Panc1 (cell line): Measurements from ENCODE around the gene MAGI1. TPM values are rescaled to one million over a fixed set of nuclear protein-coding genes. Genes with fewer than 3 reads are reported as not detected.
A peak's percentile ranks its signal among the peaks of the same experiment; 100 is the strongest.

Experiments used
- ATAC-seq: fragments of 200-7000 bp; cut with Tn5 transposase; 2 replicates; pipeline ENCODE4 v1.9.1; 2020; ENCODE audit warnings: mild to moderate bottlenecking, moderate library complexity
- BruUV-seq: library from RNA; stranded (reverse); fragments of 400-500 nt; replicated peaks from 2 replicates; lab custom pipeline; 2021; lab: Mats Ljungman, UMichigan
- CTCF ChIA-PET: fragments of 300-600 bp; sonication (Branson Sonifier 250); formaldehyde crosslinking; loops from one replicate; lab custom pipeline; 2022; ENCODE audit warnings: antibody characterized with exemption; lab: Charles Lee
- POLR2A ChIA-PET: fragments of 300-600 bp; sonication (Branson Sonifier 250); formaldehyde crosslinking; loops from one replicate; lab custom pipeline; 2022; ENCODE audit warnings: antibody characterized with exemption; lab: Charles Lee
- DNase-seq: peaks from one replicate; pipeline ENCODE4 v3.0.0-alpha.2; 2010; ENCODE audit warnings: low read depth, low spot score
- H3K27ac ChIP-seq: 2 replicates; pipeline ENCODE4 v1.5.1; 2011; ENCODE audit warnings: mild to moderate bottlenecking, low read length, inconsistent platforms
- H3K27me3 ChIP-seq: fragments of 200-500 bp; sonication (Bioruptor generic); 2 replicates; pipeline ENCODE4 v1.6.0; 2014; ENCODE audit warnings: low read length, inconsistent platforms; ENCODE audit not compliant: control insufficient read depth, insufficient read depth
- H3K36me3 ChIP-seq: fragments of 200-500 bp; sonication (Bioruptor generic); 2 replicates; pipeline ENCODE4 v1.5.1; 2014; ENCODE audit warnings: inconsistent platforms, mild to moderate bottlenecking, low read length, moderate library complexity; ENCODE audit not compliant: control insufficient read depth, insufficient read depth
- H3K4me1 ChIP-seq: 2 replicates; pipeline ENCODE4 v1.5.1; 2011; ENCODE audit warnings: inconsistent platforms, mild to moderate bottlenecking, low read length, moderate library complexity; ENCODE audit not compliant: control insufficient read depth, insufficient read depth
- H3K4me3 ChIP-seq, 2 experiments: 2 replicates each; pipeline ENCODE4 v1.5.1; 2011 to 2012; ENCODE audit warnings: low read depth in 2 of 2, low read length in 2 of 2, mild to moderate bottlenecking in 2 of 2, inconsistent platforms in 1 of 2, moderate library complexity in 1 of 2
- H3K9me3 ChIP-seq: fragments of 200-500 bp; sonication (Bioruptor generic); 2 replicates; pipeline ENCODE4 v1.5.1; 2014; ENCODE audit warnings: low read depth, mild to moderate bottlenecking, inconsistent platforms, low read length, moderate library complexity; ENCODE audit not compliant: control insufficient read depth, insufficient read depth
- POLR2AphosphoS5 ChIP-seq: IDR thresholded peaks from 2 replicates; pipeline ENCODE4 v1.6.1; 2012; ENCODE audit warnings: mild to moderate bottlenecking, low read depth, low read length, moderate library complexity
- SIN3A ChIP-seq: IDR thresholded peaks from 2 replicates; pipeline ENCODE4 v1.6.1; 2012; ENCODE audit warnings: low read depth, mild to moderate bottlenecking, low read length, moderate library complexity, borderline replicate concordance; ENCODE audit not compliant: insufficient read depth
- TCF7L2 ChIP-seq: IDR thresholded peaks from 2 replicates; pipeline ENCODE4 v1.6.1; 2011; ENCODE audit warnings: mild to moderate bottlenecking, low read depth, low read length, inconsistent platforms
- in situ Hi-C: cut with HindIII; loops from 2 replicates; pipeline ENCODE4 v1.10.0; 2016; ENCODE audit warnings: low sequenced_read_pairs, low pct_unique_long_range_greater_than_20kb
- intact Hi-C: fragments of 100-400 bp; cut with micrococcal nuclease; formaldehyde crosslinking; loops from one replicate; pipeline ENCODE4 v1.10.0; 2022; ENCODE audit not compliant: unreplicated experiment
- total RNA-seq: library from RNA; stranded (reverse); gene quantifications from one replicate; pipeline ENCODE4 v1.2.1, GENCODE V29; 2021; ENCODE audit not compliant: unreplicated experiment
- TF ChIP-seq, protein P1 (sequence below), 2 experiments: IDR thresholded peaks; 2 replicates each; pipeline ENCODE4 v1.6.1; 2011 to 2012; ENCODE audit warnings: low read depth in 2 of 2, control low read depth in 1 of 2, low read length in 1 of 2, mild to moderate bottlenecking in 1 of 2, moderate library complexity in 1 of 2; ENCODE audit not compliant: insufficient read depth in 1 of 2
- TF ChIP-seq, protein P2 (sequence below): fragments of 450-650 bp; IDR thresholded peaks from 2 replicates; pipeline ENCODE4 v1.5.1; 2017; ENCODE audit warnings: mild to moderate bottlenecking

MAGI1 gene
- total RNA-seq, 1 experiment from 2014 or later: 9.5 TPM

DNA sequence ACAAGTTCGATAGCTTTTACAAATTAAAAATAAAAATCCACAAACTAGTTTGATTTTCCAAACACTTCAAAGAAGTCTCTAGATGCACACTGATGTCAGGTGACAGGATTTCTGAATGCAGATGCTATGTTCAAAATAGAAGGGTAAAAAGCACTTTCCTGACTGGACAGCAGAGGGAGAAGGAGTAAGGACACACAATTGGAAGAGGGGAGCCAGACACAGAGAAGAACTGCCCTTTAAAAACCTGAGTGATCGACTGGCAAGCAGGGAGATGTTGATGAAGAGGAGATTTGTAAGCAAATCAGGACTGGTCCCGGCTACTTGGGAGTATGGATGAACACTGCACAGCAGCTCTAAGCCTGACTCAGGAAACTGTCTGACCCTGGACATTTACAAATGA lies 612.8 kb downstream of the MAGI1 start:
- no peak overlapping the region for H3K4me3 ChIP-seq
- H3K9me3 ChIP-seq: no peaks in the 10 kb centered on the region
- H3K36me3 ChIP-seq: no peaks in the 10 kb centered on the region
- intact Hi-C loops (no loop called here), in situ Hi-C loops (no loop called here)
- no peaks in the 10 kb centered on the region for H3K4me1 ChIP-seq
- BruUV-seq: no TSS peak
- DNase-seq: no peak
- H3K27ac ChIP-seq: no peak overlapping the region
- TF ChIP-seq, protein P1, sequence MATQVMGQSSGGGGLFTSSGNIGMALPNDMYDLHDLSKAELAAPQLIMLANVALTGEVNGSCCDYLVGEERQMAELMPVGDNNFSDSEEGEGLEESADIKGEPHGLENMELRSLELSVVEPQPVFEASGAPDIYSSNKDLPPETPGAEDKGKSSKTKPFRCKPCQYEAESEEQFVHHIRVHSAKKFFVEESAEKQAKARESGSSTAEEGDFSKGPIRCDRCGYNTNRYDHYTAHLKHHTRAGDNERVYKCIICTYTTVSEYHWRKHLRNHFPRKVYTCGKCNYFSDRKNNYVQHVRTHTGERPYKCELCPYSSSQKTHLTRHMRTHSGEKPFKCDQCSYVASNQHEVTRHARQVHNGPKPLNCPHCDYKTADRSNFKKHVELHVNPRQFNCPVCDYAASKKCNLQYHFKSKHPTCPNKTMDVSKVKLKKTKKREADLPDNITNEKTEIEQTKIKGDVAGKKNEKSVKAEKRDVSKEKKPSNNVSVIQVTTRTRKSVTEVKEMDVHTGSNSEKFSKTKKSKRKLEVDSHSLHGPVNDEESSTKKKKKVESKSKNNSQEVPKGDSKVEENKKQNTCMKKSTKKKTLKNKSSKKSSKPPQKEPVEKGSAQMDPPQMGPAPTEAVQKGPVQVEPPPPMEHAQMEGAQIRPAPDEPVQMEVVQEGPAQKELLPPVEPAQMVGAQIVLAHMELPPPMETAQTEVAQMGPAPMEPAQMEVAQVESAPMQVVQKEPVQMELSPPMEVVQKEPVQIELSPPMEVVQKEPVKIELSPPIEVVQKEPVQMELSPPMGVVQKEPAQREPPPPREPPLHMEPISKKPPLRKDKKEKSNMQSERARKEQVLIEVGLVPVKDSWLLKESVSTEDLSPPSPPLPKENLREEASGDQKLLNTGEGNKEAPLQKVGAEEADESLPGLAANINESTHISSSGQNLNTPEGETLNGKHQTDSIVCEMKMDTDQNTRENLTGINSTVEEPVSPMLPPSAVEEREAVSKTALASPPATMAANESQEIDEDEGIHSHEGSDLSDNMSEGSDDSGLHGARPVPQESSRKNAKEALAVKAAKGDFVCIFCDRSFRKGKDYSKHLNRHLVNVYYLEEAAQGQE (IDR thresholded peaks at IDR 0.05; ENCODE audit: insufficient read depth in 1 of 2, low read depth in 2 of 2, low read length in 1 of 2): no peak
- TF ChIP-seq, protein P2, sequence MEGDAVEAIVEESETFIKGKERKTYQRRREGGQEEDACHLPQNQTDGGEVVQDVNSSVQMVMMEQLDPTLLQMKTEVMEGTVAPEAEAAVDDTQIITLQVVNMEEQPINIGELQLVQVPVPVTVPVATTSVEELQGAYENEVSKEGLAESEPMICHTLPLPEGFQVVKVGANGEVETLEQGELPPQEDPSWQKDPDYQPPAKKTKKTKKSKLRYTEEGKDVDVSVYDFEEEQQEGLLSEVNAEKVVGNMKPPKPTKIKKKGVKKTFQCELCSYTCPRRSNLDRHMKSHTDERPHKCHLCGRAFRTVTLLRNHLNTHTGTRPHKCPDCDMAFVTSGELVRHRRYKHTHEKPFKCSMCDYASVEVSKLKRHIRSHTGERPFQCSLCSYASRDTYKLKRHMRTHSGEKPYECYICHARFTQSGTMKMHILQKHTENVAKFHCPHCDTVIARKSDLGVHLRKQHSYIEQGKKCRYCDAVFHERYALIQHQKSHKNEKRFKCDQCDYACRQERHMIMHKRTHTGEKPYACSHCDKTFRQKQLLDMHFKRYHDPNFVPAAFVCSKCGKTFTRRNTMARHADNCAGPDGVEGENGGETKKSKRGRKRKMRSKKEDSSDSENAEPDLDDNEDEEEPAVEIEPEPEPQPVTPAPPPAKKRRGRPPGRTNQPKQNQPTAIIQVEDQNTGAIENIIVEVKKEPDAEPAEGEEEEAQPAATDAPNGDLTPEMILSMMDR: peak; percentile 31; the same call in 1 of the 2 replicates
- no peak for TF ChIP-seq TCF7L2
- TF ChIP-seq POLR2AphosphoS5: no peak
- no peak for TF ChIP-seq SIN3A
- no peaks in the 10 kb centered on the region for H3K27me3 ChIP-seq
- ChIA-PET POLR2A (no interaction called here), CTCF (no interaction called here)
- ATAC-seq: no peak

DNA sequence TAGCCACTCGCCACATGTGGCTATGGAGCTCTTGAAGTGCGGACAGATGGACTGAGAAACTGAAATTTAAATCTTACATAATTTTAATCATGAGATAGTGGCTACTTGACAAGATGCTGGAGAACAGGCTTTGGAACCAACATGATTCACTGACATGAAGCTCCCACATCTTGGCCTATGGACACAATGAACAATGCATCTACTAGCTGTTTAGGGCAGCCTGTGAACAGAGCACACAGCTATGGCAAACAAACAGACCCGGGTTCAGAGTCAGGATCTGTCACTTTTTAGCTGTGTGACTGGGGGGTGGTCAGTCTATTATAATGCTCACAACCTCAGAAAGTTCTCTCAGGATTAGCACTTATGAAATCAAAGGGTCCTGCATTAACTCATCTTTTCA lies 616.6 kb downstream of the MAGI1 start:
- DNase-seq (no peak), ATAC-seq (no peak)
- intact Hi-C loops (no loop called here), in situ Hi-C loops (no loop called here)
- TF ChIP-seq SIN3A (no peak), TCF7L2 (no peak), POLR2AphosphoS5 (no peak)
- TF ChIP-seq, protein P1 (IDR thresholded peaks at IDR 0.05; ENCODE audit: insufficient read depth in 1 of 2, low read depth in 2 of 2, low read length in 1 of 2): no peak
- TF ChIP-seq, protein P2: no peak
- Histone ChIP-seq H3K36me3 (no peaks in the 10 kb centered on the region), H3K4me1 (no peaks in the 10 kb centered on the region), H3K27ac (no peak overlapping the region), H3K27me3 (no peaks in the 10 kb centered on the region), H3K4me3 (no peak overlapping the region), H3K9me3 (no peaks in the 10 kb centered on the region)
- ChIA-PET POLR2A (no interaction called here), CTCF (no interaction called here)
- BruUV-seq: no TSS peak
